GM21619 (cell line): ENCODE results near the gene HOXB8.

ENCODE experiments used
- ATAC-seq: cut with Tn5 transposase; IDR thresholded peaks from one replicate; pipeline ENCODE4 v1.9.1; 2021; ENCODE audit not compliant: unreplicated experiment

The HOXB8 gene

GRCh38 chr17:48624544-48625494 is 9.7 kb upstream of the HOXB8 start:
- ATAC-seq, result no peak

- ATAC-seq, result no peak
Measured at GRCh38 chr17:48624118-48624517, 9.0 kb upstream of the HOXB8 start.

- ATAC-seq, result no peak
Measured at GRCh38 chr17:48623583-48623982, 8.5 kb upstream of the HOXB8 start.

GRCh38 chr17:48622857-48623256 is 7.8 kb upstream of the HOXB8 start:
- no peak for ATAC-seq

- ATAC-seq, result no peak
Measured at GRCh38 chr17:48621410-48622392, 6.6 kb upstream of the HOXB8 start.

GRCh38 chr17:48620461-48621139 is 5.5 kb upstream of the HOXB8 start:
- no peak for ATAC-seq

- no peak for ATAC-seq
Measured at GRCh38 chr17:48619826-48620449, 4.8 kb upstream of the HOXB8 start.

GRCh38 chr17:48618256-48618896 is 3.3 kb upstream of the HOXB8 start:
- ATAC-seq, result no peak

- ATAC-seq, result no peak
Measured at GRCh38 chr17:48617471-48618255, 2.6 kb upstream of the HOXB8 start.

- no peak for ATAC-seq
Measured at GRCh38 chr17:48616717-48617470, 1.8 kb upstream of the HOXB8 start.

- no peak for ATAC-seq
Measured at GRCh38 chr17:48615963-48616716, 1.0 kb upstream of the HOXB8 start.

- no peak for ATAC-seq
Measured at GRCh38 chr17:48613862-48614694, 1.0 kb downstream of the HOXB8 start.

GRCh38 chr17:48612854-48613691 is 2.0 kb downstream of the HOXB8 start:
- ATAC-seq, result no peak

GRCh38 chr17:48612456-48612853 is 2.6 kb downstream of the HOXB8 start:
- ATAC-seq, result no peak

- no peak for ATAC-seq
Measured at GRCh38 chr17:48611681-48612455, 3.2 kb downstream of the HOXB8 start.
